SH-SY5Y (cell line): ENCODE results near the gene OXSM.

ENCODE experiments used
- GATA2 ChIP-seq: IDR thresholded peaks from 2 replicates; pipeline ENCODE4 v1.6.1; 2011; ENCODE audit warnings: mild to moderate bottlenecking, low read depth, low read length
- GATA3 ChIP-seq: IDR thresholded peaks from 2 replicates; pipeline ENCODE4 v1.6.1; 2011; ENCODE audit warnings: low read depth, mild to moderate bottlenecking, low read length, moderate library complexity

DNA sequence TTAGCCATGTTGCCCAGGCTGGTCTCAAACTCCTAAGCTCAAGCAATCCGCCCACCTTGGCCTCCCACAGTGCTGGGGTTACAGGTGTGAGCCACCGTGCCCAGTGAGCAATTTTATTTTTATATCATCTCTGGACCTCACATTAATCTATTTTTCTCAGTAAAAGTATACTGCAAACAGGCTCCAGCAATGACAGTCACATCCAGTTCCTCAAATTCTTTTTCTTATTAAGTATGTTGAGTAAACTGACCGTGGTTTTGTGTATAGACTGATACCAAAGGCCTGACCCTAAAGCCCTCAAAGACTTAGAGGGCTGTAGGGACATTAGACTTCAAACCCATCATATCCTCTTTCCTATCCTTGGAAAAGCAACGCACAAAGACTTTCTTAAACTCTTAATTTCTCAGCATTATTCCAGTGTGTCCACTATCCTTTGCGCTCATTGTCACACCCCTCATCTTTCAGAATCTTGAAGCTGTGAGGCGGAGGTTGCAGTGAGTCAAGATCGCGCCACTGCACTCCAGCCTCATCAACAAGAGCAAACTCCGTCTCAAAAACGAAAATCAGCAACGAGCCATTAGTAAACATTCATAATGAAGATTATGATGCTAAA, 8.6 kb upstream of the OXSM start:
- TF ChIP-seq GATA2 (no peak), GATA3 (no peak)
